GM19463 (cell line): ENCODE data around the gene TMEM87A.
"Not testable (repeated sequence)": the region's sequence is repeated elsewhere in the genome, so short reads cannot be mapped to it uniquely, and the experiment has no call there.

Source experiments
- ATAC-seq: cut with Tn5 transposase; IDR thresholded peaks from one replicate; pipeline ENCODE4 v1.9.1; 2021; ENCODE audit warnings: mild to moderate bottlenecking, moderate library complexity; ENCODE audit not compliant: unreplicated experiment

Gene TMEM87A

DNA sequence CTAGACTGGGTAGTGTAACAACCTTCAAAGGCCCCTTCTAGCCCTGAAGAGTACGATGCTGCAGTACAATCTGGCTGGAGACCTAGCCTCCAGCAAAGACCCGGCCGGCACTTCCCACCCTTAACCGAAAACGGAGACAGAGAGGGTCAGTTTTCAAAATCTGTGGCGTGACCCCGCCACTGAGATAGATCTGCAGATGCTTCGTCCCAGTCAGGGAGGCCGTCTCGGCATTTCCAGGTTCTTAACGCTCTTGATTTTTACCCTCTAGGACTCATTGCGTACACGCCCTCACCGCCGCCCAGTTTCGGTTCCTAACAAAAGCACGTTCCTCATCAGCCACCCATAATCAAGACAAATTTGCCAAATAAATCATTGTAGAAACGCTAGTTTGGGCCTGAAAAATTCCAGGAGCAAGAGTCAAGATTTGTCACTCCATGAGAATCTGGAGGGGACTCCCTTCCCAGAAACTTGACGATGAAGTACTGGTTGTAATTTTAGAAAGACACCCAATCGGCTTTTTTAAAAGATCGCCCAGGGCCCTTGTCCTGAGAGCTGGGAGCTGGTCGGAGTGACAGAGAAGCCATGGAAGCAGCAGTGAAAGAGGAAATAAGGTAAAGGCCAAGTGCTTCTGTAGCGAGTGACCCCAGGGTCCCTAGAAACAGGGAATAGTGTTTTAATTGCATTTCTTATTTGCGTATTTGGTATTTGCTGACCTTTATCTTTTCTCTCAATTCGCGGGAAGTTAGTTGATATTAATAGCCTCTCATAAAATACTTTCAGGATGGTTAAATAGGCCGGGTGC is 868 bp upstream of the TMEM87A start:
- no peak for ATAC-seq

DNA sequence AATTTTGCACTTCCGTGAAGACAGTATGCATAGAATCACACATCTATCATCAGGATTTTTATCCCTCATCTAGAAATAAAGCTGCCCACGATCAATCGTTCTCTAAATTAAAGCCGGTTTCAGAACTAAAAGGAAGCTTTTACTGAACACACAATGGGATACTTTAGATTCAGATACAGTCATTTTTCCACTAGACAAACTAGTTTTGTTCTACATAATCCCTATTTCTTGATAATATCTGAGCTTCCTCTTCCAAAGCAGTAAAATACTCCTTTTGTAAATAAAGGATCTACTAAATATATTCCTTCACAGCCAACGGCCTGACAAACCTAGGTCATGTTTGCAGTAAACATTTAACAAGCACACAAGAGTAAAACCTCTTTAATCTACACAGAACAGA is 2.2 kb downstream of the TMEM87A start:
- no peak for ATAC-seq

DNA sequence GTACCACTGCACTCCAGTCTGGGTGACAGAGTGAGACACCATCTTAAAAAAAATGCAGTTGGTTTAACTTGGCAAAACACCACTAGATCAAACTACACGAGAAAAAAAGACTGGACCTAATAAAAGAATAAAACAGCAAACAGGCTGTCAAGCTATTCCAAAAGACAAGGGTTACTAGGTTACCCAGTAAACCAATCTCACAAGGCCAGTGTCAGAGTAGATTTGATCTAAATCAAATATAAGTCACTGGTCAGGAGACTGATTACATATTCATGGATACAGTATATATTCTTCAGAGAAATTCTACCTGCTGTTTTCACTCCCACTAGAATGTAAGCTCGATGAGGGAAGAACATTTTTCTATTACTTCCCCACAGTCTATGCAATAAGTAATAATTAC is 2.7 kb downstream of the TMEM87A start:
- no peak for ATAC-seq

DNA sequence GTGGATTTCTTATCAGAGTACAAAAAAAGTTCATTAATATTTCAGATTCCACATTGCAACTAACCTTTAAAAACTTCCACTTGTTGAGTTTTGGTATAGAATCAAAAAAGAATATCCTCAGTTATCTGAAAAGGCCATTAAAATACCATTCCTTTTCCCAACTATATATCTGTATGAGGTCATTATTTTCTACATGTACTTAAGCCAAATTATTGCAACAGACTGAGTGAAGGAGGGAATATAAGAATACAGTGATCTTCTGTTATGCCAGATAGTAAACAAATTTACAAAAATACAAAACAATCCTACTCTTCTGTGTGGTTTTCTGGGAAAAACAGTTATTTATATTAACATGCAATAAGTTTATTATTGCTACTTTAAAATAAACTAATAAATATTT is 5.9 kb downstream of the TMEM87A start:
- ATAC-seq, result no peak

DNA sequence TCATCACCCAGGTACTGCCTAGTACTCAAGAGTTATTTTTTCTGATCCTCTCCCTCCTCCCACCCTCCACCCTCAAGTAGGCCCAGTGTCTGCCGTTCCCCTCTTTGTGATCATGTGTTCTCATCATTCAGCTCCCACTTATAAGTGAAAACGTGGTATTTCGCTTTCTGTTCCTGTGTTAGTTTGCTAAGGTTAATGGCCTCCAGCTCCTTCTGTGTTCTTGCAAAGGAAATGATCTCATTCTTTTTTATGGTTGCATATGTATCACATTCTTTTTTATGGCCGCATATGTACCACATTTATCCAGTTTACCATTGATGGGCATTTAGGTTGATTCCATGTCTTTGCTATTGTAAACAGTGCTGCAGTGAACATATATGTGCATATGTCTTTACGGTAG is 8.4 kb downstream of the TMEM87A start:
- ATAC-seq, result no peak

DNA sequence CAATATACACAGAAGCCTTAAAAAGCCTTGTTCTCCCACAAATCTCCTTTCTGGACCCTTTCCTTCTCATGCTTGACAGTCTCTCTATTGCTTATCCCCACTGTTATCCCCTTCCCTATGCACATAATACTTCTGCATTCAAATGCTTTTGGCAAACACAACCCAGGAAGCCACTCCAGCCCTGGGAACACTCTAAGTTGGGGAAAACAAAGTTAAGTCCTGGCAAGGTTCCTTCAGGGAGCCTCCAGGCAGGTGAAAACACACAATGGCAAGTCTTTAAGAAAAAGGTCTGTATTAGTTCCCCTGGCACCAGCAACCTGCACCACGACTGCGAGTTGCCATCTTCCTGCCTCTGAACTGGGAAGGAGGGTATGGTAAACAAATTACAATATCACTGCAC is 19.9 kb downstream of the TMEM87A start:
- ATAC-seq, result no peak

DNA sequence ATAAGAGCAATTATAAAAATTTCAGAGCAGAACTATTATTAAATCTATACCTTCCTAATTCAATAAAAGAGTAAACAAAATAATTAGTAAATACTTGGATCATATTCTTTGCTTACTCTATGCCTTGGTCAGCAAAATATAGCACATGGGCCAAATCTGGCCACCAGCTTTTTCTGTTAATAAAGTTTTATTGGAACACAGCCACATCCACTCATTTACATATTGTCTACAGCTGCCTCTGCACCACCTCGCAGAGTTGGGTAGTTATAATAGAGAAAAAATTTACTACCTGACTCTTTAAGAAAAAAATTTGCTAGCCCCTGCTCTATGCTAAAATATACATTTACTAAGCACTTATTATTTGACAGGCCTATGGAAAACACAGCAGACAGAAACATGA is 32.4 kb downstream of the TMEM87A start:
- no peak for ATAC-seq

DNA sequence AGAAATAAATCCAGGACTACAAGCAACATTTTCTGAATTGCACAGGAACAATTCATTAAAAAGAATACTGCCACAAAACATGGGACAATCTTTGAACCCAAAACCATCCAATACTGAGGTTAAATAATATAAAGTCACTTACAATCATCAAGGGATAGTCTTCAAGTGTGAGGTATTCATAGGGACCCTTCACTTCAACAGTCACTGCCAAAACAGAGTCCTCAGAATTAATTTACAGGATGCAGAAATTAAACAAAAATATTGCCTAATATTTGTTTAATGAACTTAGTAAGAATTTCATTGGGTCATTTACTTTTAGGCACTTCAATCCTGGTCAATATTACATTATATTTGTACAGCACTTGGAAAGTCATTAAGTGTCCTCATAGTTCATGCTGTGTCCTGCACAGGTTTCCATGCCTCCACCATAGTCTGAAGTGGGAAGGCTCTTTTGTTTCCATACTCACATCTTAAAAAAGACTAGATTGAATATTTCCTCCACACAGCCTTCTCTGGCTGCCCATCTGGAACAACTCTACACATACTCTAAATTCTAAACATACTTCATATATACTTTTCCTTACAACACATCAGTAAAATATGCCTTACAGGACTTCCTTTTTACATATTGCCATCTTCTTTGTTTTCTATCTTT is 33.6 kb downstream of the TMEM87A start:
- ATAC-seq, result no peak

DNA sequence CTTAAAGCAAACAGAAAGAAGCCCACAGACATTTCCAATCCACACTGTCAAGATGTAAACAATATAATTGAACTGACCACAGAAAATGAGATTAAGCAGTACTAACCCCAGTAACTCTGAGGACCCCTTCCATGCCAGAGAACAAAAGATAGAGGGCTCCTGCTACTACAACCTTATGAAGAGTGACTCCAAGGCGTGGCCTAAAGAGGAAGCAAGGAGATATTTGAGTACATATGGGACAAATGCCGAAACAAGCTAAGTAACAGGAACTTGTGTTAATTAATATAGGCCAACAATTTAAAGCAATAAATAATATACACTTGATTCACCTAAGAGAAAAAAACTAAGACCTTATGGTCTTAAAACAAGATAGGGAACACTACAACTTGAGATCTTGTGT is 40.1 kb downstream of the TMEM87A start:
- no peak for ATAC-seq

DNA sequence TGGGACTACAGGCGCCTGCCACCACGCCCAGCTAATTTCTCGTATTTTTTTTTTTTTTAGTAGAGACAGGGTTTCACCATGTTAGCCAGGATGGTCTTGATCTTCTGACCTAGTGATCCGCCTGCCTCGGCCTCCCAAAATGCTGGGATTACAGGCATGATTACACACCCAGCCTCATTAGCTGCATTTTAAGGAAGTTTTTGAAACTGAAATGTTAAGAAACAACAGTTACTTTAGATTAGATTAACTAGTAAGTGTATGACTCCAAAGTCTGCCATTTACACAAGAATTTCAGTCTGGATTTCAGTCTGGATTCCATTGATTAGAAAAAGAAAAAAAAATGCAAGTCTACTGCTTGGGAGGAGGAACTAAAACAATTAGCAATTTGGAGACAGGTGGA is 40.6 kb downstream of the TMEM87A start:
- no peak for ATAC-seq

DNA sequence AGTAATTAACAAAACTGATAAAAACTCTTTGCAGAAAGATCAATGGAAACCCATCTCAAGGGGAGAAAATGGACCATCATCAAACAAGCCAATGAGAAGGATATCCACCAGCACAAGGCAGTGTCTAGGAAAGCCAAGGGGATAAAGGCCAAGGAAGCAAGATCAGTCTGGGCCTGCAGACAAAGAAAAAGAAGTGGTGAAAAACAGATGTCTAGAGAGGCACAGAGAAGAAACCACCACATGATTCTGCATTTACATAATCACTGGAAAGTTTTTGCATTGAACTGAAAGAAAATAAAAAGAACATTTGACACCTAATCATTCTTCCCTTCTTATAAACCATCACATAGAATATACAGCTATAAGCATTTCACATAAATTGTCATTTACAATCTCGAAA is 42.1 kb downstream of the TMEM87A start:
- no peak for ATAC-seq

DNA sequence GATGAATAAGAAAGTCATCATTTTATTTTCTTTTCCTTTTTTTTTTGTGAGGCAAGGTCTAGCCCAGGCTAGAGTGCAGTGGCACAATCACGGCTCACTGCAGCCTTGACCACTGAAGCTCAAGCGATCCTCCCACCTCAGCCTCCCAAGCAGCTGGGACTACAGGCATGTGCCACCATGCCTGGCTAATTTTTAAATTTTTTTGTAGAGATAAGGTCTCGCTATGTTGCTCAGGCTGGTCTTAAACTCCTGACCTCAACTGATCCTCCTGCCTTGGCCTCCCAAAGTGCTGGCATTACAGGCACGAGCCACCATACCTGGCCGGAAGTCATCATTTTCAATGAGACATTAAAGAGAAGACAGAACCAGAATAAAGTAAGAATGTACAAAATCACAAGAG is 44.3 kb downstream of the TMEM87A start:
- ATAC-seq, result not testable (repeated sequence)

DNA sequence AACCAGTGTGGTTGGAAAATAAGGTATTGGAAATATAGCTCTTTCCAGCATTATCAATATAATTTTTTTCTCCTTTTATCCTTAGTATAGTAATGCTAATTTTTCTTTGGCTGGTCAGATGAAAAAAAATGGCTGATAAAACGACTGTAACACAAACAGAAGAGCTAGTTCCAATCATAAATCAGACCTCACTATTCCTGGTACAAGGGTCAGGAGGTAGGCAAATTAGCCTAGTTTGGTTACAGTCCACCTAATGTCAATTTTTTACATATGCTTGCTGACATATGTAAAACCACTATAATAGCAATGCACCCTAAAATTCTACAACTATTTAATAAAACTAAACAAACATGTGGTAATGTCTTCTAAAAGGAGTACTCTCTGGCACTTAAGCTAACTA is 45.2 kb downstream of the TMEM87A start:
- no peak for ATAC-seq

DNA sequence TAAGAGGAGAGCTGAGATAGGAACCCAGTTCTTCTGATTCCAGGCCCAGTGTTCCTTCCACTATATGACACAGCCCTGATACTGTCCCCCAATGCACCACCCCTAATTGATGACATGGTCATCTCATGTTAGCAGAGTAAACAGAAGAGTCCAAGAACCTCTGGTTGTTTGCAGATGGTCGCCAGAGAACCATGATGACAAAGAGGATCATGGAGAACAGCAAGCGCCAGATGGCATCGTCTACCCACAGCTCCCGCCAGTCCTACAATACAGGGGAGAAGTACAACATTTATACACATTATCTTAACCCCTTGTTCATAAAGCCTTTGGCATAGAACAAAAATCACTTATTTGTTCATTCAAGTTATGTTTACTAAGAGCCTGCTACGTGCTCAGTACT is 46.6 kb downstream of the TMEM87A start:
- ATAC-seq, result no peak

DNA sequence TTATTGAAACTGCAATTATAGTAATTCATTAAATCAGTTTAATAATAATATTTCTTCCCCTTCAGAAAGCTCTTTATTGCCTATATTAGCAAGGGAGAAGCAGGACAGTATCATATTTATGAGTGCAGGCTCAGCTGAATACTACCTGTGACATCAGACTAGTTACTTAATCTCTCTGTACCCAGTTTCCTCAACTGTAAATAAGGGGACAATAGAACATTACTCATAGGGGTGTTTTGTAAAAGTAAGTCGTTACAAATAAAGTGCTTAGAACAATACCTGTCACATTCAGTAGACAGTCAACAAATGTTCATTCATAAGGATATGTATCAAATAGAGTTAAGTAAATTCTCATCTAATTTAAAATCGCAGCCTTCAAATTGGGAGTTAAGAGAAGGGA is 53.0 kb downstream of the TMEM87A start:
- no peak for ATAC-seq

DNA sequence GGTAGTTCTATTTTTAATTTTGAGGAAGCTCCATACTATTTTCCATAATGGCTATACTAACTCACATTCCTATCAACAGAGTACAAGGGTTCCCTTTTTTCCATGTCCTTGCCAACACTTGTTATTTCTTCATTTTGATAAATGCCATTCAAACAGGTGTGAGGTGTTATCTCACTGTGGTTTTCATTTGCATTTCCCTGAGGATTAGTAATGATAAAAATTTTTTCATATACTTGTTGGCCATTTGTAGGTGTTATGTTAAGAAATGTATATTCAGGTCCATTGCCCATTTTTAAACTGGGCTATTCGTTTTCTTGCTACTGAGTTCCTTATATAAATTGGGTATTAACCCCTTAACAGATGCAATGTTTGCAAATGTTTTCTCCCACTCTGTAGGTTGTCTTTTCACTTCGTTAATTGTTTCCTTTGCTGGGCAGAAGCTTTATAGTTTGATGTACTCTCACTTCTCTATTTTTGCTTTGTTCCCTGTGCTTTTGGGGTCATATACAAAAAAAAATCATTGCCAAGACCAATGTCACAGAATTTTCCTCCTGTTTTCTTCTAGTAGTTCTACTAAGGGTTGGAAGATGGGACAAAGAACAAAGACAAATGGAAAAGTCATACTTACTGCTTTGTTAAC is 54.2 kb downstream of the TMEM87A start:
- no peak for ATAC-seq

DNA sequence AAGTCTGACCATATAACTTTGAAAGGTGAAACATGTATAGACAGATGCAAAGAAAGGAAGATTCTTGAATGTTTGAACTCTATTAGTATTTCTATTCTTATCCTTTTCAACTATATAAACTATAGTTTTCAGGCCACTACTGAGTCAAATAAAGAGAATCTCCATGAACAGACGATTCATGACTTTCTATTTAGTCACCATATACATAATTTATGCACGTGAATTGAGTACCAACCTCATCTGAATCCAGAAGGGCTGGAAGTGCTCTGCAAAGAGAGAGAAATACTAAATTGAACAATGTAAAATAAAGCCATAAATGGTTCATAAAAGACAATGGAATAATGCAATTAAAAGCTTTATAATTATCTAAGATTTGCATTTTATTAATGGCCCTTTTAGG is 55.7 kb downstream of the TMEM87A start:
- no peak for ATAC-seq

DNA sequence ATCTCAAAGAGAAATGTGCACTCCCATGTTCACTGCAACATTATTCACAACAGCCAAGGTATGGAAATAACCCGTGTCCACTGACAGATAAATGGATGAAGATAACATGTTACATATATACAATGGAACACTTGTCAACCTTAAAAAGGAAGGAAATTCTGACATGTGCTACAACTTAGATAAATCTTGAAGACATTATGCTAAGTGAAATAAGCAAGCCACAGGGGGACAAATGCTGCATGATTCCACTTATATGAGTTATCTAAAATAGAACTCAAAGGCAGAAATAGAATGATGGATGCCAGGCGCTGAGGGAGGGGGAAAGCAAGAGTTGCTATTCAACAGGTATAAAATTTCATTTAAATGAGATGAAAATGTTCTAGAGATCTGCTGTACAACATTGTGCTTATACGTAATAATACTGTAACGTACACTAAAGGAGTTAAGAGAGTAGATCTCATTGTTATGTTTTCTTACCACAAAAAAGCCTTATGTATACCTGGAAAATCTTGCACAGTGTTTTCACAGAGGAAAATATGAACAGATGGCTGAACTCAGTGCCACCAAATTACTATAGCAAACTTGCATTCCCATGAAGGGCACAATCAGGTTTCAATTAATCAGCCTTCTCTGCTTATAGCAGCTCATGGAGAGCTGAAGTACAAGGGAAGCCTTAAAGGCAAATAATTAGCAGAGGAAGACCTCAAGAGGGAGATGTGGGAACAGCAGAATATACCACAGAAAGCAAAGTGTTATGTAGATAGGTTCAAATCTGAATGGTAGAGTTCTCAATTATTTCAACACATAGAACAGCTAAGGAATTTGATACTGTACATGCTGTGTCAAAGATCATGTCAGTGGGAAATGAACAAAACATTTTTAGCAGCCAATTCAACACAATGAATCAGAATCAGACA is 57.1 kb downstream of the TMEM87A start:
- ATAC-seq, result no peak

DNA sequence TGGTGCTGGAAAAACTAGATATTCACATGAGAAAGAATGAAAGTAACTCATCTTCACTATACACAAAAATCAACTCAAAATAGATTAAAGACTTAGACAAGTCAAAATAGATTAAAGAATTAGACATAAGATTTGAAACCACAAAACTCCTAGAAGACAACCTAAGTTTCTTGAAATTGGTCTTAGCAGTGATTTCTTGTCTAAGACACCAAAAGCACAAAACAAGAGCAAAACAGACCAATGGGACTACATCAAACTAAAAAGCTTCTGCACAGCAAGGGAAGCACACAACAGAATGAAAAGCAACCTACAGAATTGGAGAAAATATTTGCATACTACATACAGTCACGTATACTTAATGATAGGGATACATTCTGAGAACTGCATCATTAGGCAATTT is 58.6 kb downstream of the TMEM87A start:
- no peak for ATAC-seq

DNA sequence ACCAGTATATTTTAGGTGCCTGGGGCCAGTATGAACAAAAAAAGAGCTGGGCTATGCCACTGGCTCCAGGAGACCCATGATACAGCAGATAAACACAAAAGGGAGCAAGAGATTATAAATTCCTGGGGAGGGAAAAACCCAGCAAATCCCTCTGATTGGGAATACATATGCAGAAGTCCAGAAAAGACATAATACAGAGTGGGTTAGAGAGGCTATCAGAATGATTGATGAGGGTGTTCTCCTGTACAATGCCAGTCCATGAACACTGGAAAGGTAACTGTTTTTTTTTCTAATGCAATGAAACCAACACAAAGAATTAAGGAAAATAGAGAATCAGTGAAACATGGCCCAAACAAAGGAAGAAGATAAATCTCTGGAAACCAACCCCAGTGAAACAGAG is 59.7 kb downstream of the TMEM87A start:
- no peak for ATAC-seq

DNA sequence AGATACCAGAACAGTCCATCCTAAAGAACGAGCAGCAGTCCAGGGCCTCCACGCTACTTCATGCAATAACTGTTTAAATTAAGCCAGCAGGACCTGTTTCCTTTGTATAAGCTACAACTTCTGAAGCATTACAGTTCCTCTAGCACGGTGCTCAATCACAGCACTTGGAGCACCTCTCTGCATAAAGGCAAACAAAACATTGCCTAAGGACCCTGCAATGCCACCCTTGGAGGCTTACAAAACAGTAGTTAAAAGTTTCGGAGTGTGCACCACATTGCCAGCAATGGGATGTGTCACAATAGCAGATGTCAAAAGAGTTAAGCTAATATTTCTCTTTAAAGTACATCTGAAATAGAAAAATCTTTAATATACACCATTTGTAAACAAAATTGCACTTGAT is 62.5 kb downstream of the TMEM87A start:
- no peak for ATAC-seq
